ENCODE data around the gene HOXA4.

HOXA4 gene

DNA sequence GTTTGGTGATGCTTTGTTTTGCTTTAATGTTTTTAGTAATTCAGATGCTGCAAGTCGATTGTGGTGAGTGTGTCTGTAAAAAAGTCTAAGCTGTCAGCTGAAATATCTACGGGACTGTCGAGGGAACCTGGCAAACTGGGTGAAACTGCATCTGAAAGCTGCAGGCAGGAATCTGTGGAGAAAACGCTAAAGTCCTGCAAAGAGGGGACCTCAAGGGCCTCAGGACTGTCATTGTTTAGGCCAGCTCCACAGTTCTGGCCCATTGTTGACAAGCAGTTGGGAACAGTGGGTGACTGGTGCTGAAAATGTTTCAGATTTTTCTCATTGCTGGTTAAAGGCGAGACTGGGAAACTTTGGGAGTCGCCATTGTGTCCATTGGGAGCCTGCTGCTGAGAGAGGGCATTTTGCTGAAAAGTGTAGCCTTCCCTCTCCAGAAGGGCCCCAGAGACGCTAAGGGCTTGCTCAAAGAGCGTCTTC, 29.8 kb downstream of the HOXA4 start:
- intact Hi-C loops (cut with DNase I), result no loop called here

DNA sequence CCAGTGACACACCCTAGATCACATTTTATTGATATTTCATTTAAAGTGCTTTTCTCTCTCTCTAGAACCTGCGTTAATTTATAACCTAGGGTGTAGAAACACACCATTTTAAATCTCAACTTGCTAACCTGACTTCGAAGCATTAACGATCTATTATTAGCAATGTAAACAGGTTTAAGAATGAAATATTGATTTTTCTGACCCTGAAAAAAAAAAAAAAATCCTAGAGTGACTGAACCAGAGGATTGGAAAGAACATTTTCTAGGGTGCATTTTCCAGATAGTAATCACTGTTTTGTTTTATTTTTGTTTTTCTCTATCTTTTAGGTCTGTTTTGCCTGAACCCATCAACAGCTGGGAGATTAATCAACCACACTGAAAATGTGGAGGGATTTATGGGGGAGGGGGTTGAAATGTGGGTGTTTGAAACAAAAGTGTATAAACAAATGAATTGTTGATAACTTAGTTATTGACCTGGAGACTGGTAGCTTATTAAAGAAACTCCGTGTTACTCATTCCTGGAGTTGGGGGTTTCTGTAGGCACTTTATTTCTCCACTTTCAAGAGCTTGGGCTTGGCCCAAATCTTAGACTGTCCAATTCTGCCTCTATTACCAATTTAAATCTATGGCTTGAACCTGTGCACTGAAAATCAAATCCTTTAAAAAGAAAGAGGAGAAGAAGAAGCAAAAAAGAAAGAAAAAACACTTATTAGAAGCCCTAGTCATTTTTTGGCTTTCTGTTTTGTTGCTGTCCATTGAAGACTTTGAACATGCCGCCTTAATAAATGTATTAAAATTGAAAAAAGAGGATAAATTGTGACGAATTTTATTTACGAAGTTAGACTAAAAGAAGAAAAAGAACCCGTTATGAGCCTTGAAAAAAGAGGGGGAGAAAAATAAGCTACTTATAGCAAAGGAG, 30.8 kb downstream of the HOXA4 start:
- no peak for DNase-seq
- intact Hi-C loops (cut with DNase I), result no loop called here

More for the DNA sequence above, 29.8 kb downstream of the HOXA4 start:
- DNase-seq, result no peak

DNA sequence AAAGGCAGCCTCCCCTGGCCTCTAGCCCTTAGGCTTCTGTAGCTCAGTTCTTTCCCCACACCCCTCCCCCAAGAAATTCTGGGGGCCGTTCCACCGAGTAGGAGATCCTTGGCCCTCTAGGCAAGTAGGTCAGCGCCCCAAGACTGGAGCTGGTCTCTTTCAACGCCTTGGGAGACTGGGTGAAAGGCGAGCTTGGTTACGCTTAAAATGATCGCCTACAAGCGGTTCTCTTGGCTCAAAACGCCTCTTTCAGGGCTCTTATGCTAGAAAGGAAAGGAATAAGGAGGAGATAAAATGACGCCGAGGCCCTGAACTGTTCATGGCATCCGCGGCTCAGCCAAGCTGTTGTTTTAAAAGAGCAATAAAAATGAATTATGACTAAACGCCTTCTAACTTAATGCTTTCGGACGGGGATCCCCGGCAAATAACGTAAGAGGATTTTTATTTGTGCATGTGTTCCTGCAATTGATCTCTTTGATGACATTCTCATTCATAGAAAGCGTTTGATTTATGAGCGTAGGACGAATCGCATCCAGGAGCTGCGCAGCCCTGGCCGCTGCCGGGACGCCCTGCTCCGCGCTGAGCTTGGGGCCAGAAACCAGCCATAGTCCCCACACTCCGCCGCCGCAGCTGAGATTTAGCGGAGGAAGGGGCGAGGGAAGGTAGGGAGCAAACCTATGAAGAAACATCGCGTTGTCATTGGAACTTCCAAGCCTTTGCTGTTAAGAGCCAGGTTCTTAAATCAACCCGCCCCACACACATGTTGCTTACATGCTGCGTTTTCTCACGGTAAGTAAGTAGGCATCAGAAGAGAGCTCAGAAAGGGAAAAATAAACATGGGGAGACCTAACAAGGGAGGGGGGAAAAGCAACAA, 31.7 kb downstream of the HOXA4 start:
- no peak for DNase-seq
- intact Hi-C loops (cut with DNase I), result no loop called here

DNA sequence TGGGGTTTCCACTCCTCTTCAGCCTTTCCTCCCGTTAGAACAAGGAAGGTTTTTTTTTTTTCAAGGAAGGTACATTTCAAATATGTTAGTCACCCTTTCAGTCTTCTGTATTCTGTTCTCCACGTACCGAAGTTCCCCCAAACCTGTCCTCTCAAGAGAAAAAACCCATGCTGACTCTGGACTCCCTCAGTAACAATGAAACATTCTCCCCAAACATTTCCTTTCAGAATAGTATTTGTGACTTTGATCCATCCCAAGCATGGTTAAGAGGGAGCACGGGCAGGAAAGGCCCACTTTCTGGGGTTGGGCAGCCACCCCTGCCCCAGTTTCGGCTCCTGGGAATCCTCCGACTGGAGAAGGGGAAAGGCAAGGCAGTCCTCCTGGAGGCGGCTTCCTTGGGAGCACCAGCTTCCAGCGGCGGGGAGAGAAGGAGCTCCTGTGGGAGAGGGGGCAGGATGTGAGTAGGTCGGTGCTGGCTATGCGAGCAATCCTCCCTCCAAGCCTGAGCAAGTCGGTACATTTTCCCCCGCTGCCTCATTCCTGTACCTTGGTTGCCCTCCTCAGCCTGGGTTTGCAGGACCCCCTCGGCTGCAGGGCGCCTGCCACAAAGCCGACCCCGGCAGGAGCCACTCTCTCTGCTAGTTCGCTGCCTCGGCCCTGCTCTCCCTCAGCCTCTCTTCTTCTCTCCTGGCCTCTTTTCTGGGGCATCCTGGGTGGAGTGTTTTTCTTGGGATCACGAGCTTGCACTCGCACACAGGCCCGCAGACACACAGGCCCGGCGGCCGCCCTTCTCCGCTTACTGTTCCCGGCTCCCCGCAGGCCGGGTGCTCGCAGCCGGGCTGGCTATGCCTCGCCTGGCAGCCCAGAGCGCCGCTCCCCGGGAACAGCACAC, 32.6 kb downstream of the HOXA4 start:
- intact Hi-C loops (cut with DNase I), result no loop called here
- DNase-seq, result peak in 1 of 10 donors; percentile 53

DNA sequence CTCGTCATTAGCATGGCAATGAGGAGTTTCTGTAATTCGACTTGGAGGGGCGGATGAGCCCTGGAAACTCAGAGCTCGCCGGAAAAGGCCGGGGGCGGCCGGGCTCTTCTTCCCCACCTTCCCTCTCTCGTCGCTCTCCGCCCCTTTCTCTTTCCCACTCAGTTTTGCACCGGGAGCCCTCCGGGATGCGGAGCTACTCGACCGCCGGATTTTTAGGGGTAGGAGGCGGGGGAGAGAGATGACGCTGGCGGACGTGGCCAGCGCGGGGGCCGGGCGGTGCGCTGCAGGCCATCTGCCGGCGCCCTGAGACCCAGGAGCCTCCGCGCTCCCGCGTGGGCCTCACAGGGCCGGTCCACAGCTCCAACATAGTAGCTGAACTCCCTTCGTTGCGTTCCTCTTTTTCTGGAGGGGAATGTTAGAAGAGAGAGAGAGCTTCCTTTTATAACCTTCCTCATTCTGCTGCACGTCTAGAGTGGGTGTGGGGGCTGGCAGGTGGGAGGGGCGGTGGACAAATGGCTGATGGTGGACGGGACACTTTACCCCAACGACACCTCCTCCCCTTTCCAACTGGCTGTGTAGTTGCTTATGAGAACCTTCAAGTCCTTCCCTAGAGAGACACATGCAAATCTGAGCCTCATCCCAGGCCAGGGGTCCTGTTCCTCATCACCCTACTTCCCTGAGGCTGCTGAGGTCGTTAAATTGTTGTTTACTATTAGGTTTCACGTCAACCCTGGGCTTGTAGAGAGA, 33.6 kb downstream of the HOXA4 start:
- intact Hi-C loops (cut with DNase I), result no loop called here
- no peak for DNase-seq

DNA sequence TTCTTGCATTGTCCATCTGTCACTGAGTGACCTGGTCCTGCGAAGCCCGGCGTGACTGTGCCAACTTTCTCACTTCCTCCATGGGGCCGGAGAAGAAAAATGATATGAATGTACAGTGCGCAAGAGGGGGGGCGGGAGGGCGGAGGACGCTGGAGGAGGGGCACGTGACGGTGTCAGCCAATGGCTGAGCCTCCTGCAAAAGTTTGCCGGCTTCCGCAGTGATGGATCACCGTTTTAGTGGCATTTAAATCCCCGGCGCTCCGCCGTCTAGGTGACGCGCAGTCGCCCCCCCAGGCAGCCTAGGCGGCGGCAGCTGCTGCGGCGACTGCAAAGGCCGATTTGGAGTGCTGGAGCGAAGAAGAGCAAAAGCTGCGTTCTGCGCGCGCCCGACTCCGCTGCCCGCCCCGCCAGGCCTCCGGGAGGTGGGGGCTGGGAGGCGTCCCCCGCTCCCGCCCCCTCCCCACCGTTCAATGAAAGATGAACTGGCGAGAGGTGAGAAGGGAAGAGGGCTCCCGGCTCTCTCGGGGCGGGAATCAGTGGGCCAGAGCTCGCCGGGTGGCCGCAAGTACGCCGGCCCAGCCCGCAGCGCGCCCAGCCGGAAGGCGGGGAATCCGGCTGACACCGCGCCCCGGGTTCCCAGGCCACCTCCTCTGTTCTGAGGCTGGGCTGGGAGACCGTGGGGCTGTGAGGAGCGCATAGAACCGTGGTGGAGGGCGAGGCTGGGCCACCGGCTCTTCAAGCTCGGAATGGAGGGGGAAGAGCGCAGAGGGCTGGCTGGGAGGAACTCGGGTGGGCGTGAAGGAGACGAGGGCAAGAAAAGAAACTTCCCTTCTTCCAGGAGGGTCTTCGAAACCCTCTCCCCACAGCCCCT, 34.4 kb downstream of the HOXA4 start, which contains the start of gene HOXA1:
HOXA1 (minus strand) TSS at position 104 of the 871 bp plus-strand sequence; CDS start at position 16, 88 bp downstream.
- DNase-seq, result peak in 2 of 10 donors; percentile 28 to 64
- intact Hi-C loops (cut with DNase I), result no loop called here

DNA sequence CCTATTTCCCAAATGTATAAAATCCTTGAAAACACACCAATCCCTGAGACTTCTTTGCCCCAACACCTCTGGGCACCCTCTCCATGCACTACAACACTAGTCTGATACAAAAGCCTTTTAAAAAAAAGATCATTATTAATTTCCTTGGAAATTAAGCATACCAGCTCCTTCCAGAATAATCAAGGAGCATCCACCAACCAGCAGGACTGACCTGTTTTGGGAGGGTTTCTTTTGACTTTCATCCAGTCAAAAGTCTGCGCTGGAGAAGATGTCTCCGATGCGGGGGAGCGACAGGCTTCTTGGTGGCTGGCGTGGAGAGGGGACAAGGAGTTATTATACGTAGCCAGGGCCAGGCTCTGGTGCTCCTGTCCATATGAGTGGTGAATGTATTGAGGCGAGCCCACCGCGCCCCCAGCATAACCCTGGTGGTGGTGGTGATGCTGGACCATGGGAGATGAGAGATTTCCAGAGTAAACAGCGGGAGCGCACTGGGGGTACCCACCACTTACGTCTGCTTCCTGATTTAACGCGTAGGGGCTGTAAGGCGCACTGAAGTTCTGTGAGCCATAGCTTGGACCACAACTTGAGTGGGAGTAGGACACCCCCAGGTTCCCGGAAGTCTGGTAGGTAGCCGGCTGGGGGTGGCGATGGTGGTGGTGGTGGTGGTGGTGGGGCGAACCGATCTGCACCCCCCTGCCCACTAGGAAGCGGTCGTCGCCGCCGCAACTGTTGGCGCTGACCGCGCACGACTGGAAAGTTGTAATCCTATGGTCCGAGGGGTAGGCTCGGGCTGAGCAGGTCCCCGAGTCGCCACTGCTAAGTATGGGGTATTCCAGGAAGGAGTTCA, 35.3 kb downstream of the HOXA4 start:
- no peak for DNase-seq

DNA sequence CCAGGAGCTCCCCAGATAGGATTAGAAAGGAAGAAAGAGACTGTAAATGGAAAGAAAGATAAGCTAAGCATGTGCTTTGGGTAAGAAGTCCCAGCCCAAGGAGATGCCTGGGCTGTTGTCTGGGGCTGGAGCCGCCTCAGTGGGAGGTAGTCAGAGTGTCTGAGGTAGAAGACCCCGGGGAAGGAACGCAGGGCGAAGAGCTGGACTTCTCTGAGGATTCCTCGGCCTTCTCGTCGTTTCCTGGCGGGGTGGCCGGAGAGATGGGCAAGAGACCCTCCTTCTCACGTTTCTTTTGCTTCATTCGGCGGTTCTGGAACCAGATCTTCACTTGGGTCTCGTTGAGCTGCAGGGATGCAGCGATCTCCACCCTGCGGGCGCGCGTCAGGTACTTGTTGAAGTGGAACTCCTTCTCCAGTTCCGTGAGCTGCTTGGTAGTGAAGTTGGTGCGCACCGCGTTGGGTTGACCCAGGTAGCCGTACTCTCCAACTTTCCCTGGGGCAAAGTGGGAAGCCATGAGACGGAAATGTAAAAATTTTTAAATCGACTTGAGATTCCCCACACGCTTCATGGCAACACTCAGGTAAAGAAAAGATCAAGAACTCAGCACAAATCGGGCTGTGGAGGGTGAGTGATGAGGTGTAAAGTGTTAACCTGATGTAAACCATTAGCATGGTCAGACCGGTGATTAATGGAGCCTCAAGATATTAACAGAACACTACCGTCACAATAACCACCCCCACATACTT, 36.1 kb downstream of the HOXA4 start:
- no peak for DNase-seq
- intact Hi-C loops (cut with DNase I), result no loop called here

More for the DNA sequence above, 35.3 kb downstream of the HOXA4 start:
- intact Hi-C loops (cut with DNase I), result no loop called here

DNA sequence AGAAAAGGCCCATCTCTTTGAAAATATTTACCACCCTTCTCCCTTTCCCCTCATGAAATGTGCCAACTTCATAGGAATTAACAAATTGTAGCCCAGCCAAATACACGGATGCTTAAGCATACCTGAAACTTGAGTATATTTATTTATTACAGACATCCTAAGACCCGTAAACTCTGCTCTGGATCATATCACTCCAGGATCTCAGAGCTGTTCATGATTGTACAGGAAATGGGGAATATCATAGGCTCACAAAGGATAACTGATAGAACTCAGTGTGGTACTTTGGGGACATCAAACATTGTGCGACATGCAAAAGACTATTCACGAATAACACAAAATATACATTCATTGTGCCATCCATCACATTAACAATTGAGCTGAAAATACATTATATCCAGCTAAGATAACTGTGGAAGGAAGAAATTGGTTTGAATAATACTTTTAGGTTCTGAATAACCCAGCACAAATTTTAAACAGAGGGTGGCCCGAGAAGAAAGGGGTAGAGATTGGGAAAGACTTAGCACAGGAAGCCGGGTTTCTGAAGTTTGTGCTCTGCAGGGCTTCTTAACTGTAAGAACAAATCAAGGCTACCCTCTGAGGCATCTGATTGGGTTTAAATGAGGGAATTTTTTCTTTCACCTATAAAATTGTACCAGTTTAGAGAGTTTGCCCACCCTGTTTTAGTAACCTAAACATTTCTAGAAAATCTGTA, 37.2 kb downstream of the HOXA4 start:
- DNase-seq, result no peak
- intact Hi-C loops (cut with DNase I), result no loop called here

DNA sequence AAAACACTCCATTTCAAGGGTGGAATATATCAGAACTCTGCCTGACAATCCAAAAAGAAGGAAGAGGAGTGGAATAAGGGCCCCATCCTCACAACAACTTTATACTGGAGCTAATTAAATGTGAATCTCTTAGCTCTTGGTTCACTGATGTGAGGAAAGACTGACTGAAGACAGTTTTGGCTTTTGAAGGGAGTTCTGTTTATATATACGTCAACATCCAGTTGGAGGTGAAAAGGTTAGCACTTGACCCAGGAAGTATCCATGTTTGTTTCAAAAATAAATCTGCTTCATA, 37.8 kb downstream of the HOXA4 start:
- no peak for DNase-seq
- intact Hi-C loops (cut with DNase I), result no loop called here

DNA sequence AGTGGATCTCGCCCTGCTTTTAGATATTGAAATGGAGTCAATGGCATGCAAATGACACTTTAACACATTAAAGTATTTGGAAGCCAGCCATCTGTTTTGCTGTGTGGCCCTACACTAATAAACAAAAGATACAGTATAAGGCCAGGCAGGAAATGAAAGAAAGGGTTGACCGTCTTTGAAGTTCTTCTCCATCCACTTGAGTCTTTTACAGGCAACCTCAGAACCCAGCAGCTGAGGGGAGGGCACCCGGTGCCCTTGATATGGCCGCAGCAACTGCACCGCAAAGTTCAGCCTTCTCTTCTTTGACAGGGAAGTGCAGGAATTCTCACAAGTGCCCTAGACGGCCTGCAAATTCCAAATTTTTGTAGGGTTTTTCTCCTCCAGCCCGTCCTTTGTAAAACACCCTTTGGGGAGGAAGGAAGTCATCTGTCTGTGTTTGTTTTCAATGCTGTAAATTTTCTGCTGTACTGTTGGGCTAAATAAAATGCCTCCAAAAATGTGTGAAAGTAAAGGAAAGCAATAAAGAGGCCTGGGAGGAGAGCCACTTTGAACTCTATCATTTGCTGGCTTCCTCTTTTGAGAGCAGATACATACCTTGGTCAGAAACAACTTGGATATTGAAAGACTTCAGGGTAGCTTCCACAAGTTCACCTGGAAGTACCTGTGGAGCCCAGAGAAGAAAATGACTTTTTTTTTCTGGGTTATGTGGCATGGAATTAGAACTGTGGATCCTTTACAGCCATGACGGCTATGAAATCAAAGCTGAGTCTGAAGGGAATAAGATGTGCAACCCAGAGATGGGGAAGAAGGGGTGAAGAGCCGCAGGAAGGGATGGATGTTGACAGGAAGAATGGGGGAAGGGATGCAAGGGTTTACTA, 38.4 kb downstream of the HOXA4 start:
- no peak for DNase-seq
- intact Hi-C loops (cut with DNase I), result no loop called here

DNA sequence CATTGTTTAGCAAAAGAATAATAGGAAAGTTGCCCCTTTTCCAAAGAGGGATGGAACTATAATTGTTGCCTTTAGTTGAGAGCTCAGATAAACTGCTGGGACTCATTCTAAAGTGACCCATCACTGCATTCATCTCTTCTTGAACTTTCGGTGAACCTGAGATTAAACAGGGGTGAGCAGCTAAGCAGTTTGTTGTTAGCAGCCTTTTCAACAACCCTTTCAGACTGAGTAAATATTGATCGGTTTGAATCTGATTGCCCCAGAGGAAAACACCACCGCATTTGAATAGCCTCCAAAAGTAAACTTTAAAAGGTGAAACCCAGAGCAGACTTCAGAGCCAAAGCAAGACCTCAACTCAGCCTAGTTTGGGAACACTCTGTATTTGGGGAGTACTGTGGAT, 39.5 kb downstream of the HOXA4 start:
- DNase-seq, result no peak
- intact Hi-C loops (cut with DNase I), result no loop called here

DNA sequence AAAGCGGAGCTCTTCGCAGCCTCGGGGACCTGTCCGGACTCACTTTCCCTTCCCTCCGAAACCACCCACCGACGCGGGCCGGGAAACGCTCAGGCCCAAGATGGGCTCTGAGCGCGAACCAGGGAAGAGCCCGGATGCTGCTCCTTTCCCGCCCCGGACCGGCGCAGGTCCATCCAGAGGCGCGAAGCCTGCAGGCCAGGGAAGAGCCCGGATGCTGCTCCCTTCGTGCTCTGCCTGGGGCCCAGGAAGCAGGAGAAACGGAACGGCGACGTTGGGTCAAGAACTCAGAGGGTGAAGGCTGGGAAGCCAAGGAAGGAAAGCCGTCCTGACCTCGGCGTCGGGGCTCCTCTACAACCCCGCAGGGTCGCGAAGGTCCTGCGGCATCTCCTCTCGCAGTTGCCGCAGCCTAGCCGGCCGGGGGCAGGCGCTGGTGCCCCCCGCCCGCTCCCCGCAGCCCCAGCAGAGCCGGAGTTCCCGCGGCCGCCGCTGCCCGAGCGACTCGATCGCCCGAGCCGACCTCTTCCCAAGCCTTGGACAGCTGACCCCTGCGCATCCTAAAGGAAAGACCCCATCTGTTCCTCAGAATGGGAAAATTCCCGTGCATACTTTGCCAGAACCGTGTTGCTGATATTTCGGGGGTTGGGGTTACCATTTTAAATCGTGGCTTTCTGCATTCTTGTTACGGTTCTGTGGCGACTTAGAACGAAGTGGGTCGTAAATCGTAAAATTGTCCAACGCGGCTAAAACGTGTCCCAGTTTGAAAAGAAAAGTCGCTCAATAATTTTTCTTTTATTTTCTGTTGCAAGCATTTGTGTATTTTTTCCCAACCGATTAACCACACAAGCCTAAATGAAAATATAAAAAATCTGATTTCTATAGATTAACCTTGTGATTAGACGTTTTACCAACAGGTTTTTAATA, 42.3 kb downstream of the HOXA4 start:
- peak in 1 of 10 donors; percentile 68 for DNase-seq
- intact Hi-C loops (cut with DNase I), result no loop called here

DNA sequence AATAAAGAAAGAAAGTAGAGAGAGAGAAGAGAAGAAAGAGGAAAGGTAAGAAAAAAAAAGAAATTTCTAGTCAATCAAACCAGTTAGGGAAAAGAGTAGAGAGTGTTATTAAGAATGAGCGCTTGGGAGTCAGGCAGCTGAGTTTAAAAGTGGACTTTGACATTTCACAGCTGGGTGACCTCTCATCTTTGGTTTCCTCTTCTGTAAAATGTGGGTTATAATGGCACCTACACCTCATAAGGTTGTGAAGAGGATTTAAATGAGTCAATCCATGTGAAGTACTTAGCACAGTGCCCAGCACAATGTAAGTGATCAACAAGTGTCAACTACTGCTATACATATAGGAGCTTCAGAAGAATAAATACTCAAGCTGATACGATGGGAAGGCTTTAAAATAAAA, 46.9 kb downstream of the HOXA4 start:
- no peak for DNase-seq
- intact Hi-C loops (cut with DNase I), result no loop called here
